HG03575 (cell line): ENCODE measurements around the gene CMTM7.
"Not testable (repeated sequence)": the region's sequence is repeated elsewhere in the genome, so short reads cannot be mapped to it uniquely, and the experiment has no call there.

Source experiments
- ATAC-seq: cut with Tn5 transposase; IDR thresholded peaks from one replicate; pipeline ENCODE4 v1.9.1; 2021; ENCODE audit not compliant: unreplicated experiment, insufficient number of reproducible peaks, low FRiP score; ENCODE audit errors: extremely low read depth

Gene CMTM7

GRCh38 chr3:32379831-32380500 is 11.7 kb upstream of the CMTM7 start:
- no peak for ATAC-seq

DNA sequence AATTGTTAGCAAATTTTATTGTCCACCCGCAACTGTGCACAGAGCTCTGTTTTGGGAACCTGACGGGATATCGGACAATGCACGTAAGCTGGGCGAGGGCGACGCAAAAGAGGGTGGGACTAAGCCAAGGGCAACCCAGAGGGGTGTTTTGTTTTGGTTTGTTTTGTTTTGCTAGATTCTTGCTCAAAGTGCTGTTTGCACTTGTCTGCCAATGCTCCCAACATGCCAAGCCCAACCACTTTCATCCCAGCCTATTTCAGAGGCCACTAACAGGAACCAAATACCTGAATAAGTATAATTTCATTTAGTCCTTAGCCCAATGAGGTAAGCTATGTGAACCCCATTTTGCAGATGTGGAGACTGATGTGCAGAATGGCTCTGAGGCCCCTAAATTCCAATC is 9.7 kb upstream of the CMTM7 start:
- ATAC-seq, result no peak

DNA sequence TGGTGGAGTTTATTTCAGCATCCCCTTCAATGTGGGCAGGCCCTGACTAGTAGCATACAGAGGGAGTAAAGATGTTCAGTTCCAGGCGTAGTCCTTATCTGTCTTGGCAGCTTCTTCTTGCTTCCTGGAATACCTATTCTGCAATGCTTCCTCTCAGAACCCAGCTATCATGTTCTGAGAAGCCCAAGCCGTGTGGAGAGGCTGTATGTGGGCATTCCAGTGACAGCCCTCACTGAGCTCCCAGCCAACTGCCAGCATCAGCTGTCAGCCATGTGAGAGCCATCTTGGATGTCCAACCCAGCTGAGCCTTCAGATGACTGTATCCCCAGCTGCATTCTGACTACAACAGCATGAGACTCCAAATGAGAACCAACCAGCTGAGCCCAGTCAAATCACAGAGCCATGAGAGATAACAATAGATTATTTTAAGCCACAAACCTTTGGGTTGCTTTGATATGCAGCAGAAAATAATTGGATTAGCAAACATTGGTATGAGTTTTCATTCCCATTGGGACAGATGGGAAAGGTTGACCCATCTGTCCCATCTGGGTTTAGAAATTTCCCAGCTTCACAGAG is 8.4 kb upstream of the CMTM7 start:
- no peak for ATAC-seq

DNA sequence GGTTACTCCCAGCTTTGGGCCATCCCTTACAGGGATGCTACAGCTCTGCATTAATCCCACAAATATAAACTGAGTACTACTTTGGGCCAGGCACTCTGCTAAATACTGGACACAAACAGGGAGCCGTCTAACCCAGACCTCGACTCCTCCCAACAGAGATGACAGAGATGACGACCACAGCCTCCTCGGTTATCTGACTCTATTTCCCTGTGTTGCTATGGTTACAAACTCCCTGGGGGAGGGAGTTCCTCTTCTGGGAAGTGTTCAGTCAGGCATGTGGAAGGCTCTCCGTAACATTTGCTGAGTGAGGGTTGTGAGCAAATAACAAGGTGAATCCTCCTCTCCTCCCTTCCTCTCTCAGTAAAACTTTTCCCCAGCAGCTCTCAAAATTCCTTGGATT is 6.7 kb upstream of the CMTM7 start:
- ATAC-seq, result no peak

DNA sequence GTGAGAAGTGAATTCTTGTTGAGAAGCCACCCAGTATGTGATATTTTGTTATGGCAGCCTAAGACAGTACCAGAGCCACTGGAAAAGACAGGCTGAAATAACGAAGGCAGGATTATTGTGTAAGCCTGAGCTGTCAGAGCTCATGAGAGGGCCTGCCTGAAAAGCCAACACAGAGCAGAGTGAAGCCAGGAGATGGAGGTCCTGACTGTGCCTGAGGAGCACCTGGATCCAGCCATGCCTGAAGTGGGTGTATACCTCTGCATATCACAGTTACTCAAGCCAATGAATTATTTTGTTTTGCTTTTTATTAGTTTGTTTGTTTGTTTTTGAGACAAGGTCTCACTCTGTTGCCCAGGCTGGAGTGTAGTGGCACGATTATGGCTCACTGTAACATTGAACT is 4.1 kb upstream of the CMTM7 start:
- no peak for ATAC-seq

GRCh38 chr3:32389577-32389976 is 2.1 kb upstream of the CMTM7 start:
- ATAC-seq, result not testable (repeated sequence)

- ATAC-seq, result no peak
These were observed 1.1 kb downstream of the CMTM7 start for GRCh38 chr3:32392536-32393302.

- no peak for ATAC-seq
These were observed 3.8 kb downstream of the CMTM7 start for GRCh38 chr3:32395496-32395895.

DNA sequence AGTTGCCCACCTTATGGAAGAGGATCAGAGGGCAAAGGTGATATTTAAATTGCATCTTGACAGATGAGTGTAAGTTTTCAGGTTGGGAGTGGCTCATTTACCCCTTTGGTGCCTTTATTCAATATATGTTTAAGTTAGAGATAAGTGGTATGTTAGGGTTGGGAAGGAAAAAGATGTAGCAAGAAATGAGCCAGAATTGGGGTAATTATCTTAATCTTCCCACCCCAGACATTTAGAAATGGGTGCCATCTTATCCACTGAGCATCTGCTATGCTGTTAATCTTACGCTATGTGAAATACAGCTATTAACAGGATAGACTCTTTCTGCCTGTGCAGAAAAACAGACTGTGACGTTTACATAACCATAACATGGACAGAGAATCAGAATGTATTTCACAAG is 6.3 kb downstream of the CMTM7 start:
- no peak for ATAC-seq

DNA sequence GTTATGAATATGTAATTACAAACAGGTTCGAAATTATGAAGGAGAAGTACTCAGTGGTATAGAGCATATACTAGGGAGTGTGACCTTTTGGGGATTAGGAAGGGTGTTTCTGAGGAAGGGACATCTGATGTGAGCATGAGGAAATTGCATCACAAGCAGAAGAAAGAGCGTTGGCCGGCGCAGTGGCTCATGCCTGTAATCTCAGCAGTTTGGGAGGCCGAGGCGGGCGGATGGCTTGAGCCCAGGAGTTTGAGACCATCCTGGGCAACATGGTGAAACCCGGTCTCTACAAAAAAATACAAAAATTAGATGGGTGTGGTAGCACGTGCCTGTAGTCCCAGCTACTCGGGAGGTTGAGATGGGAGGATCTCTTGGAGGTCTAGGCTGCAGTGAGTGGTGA is 6.9 kb downstream of the CMTM7 start:
- ATAC-seq, result no peak

GRCh38 chr3:32399030-32399620 is 7.5 kb downstream of the CMTM7 start:
- no peak for ATAC-seq

DNA sequence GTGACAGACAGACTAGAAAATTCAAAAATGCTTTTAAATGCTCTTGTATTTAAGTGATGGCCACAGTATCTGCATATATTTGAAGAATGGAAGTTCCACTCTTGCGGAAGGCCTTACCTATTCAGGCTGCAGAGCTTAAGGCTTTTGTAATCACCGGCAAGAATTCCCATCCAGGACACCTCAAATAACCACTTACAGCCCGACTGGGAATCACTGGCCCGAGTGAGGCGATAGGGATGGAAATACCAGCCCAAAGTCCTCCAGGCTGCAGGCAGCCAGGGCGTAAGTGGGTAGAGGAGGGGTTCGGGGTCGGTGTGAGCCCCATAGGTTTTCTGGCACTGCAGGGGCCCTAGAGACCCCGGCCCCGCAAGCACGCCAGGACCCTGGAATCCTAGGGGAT is 9.5 kb downstream of the CMTM7 start:
- ATAC-seq, result no peak

- ATAC-seq, result no peak
These were observed 10.0 kb downstream of the CMTM7 start for GRCh38 chr3:32401556-32402081.

GRCh38 chr3:32403663-32404062 is 12.0 kb downstream of the CMTM7 start:
- ATAC-seq, result no peak

- no peak for ATAC-seq
These were observed 13.1 kb downstream of the CMTM7 start for GRCh38 chr3:32404714-32405113.

DNA sequence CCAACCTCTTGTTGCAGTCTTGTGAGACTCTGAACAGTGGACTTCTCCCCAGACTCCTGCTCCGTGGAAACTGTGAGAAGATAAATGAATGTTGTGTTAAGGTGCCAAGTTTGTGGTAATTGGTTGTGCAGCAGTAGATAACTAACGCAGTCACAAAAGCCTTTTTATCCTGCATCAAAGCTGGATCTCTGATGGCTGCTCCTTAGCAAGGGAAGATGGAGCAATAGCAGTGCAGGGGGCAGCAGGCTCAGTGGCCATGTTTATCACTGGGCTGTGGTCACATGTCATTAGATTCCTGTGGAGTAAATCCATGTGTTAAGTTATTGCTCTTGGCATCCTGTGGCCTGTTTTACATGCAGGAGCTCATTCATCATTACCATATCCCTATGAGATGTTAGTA is 13.5 kb downstream of the CMTM7 start:
- ATAC-seq, result no peak

DNA sequence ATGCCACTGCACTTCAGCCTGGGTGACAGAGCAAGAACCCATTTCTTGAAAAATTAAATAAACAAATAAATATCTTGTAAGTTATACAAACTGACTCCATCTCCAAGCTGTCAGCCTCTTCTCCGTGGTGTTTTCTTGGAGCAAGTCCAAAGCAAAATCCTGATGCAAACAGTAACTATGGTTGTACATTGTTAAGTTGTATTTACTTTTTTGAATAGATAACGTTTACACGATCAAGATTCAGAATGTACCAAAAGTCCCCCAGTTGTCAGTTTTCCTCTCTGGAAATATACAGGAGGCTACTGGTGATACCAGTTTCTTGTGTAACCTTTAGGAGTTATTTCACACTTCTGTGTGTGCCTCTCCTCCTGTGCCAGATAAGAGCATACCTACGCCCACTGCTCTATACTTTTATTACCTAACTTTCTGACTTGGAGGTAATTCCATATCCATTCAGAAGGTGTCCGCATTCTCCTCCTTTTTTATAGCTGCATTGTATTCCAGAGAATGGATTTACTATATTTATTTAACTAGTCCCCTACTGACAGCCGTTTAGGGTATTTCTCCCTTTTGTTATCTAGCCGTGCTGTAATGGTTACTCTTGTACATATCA is 14.2 kb downstream of the CMTM7 start:
- ATAC-seq, result no peak

DNA sequence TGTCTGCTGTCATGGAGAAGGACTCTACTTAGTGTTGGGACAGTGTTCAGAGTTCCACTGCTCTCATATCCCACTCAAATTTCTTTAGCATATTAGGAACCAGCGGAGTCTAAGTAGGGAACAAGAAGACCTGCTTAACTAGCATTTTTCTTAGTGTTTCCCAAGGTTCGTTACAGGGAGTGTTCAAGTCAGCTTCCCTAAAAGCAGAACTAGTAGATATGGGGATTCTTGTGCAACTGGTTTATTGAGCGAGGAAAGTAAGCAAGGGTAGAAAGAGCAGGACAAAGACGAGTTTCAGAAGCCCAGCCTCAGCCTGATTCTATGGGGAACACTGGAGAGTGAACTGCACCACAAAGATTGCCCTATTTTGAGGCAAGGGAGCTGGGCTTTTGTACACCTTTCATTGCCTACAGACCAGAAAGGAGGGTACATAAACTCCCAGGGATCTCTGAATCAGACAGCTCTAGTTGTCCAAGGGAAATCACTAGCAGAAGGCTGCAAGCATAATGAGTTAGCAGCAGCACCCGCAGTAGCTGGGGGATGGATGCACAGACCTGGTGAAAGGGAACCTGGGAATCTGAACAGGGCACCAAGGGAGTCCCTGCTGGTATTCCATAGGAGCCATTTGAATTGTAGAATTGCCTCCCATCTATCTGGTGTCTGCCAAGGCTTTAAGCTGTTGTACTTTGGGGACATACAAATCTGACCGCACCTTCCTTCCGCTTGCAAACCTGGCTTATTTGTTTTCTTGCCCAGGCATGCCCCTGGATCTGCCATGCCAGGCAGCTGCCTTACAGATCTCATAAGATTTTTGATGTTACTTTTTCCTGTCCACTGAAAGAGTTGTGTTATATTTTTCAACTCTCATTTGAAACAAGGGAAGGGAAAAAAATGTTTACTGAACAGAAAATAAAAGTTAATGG is 15.1 kb downstream of the CMTM7 start:
- ATAC-seq, result no peak
